ENCODE data around the gene RPUSD1.

Gene RPUSD1

DNA sequence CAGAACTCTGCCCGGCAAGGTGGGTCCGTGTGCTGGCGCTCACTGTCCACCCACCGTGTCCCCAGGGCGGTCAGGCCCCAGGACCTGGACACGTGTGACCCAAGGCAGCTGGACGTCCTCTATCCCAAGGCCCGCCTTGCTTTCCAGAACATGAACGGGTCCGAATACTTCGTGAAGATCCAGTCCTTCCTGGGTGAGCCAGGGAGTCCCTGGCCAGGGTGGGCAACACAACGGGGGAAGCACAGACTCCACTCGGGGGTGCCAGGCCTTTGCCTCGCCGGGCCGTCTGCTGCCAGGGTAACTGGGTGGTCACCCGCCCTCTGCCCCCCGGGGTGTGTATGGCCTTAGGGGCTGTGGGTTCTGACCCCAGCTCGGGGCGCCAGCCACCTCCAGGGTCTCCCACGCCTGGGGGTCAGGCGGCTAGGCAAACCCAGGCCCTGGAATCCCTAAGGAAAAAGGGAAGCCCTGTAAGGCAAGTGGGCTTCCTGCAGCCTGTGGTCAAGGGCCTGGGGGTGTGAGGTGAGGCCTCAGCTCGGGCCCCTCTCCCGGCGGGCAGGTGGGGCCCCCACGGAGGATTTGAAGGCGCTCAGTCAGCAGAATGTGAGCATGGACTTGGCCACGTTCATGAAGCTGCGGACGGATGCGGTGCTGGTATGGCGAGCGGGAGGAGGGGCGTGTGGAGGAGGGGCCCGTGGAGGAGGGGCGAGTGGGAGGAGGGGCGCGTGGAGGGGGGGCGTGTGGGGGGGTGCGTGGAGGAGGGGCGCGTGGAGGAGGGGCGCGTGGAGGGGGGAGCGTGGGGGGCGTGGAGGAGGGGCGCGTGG lies 21.2 kb downstream of the RPUSD1 start:
- peak; percentile 8 for DNase-seq (ENCODE audit: extremely low read depth, insufficient read length)
- H3K27me3 ChIP-seq (replicated peaks; ENCODE audit: control insufficient read depth, insufficient read depth, low read length), result no peaks in the 10 kb centered on the region
- H3K4me3 ChIP-seq (replicated peaks; ENCODE audit: low read depth, low read length), result no peak overlapping the region
- no peaks in the 10 kb centered on the region for H3K36me3 ChIP-seq (ENCODE audit: control insufficient read depth, insufficient read depth, low read length)
- TF ChIP-seq CTCF (IDR thresholded peaks at IDR 0.05; ENCODE audit: insufficient read depth, low read length, poor library complexity, severe bottlenecking), result no peak

GRCh38 chr16:766008-766819 lies 22.0 kb downstream of the RPUSD1 start:
- DNase-seq (ENCODE audit: extremely low read depth, insufficient read length), result no peak
- no peaks in the 10 kb centered on the region for H3K36me3 ChIP-seq (ENCODE audit: control insufficient read depth, insufficient read depth, low read length)
- no peak overlapping the region for H3K4me3 ChIP-seq (replicated peaks; ENCODE audit: low read depth, low read length)
- no peaks in the 10 kb centered on the region for H3K27me3 ChIP-seq (replicated peaks; ENCODE audit: control insufficient read depth, insufficient read depth, low read length)
- no peak for TF ChIP-seq CTCF (IDR thresholded peaks at IDR 0.05; ENCODE audit: insufficient read depth, low read length, poor library complexity, severe bottlenecking)

DNA sequence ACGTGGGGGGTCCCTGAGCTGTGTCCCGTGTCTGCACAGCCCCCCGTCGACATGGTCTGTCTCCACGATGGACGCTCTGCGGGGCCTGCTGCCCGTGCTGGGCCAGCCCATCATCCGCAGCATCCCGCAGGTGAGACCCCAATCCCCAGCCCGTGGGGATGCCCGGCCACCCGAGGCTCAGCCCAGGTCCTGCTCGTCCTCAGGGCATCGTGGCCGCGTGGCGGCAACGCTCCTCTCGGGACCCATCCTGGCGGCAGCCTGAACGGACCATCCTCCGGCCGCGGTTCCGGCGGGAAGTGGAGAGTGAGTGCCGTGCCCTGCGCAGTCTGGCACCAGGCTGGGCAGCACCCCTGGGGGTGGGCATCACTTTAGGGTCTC lies 22.7 kb downstream of the RPUSD1 start:
- no peak for TF ChIP-seq CTCF (IDR thresholded peaks at IDR 0.05; ENCODE audit: insufficient read depth, low read length, poor library complexity, severe bottlenecking)
- H3K36me3 ChIP-seq (ENCODE audit: control insufficient read depth, insufficient read depth, low read length), result no peaks in the 10 kb centered on the region

GRCh38 chr16:764848-765487 lies 23.2 kb downstream of the RPUSD1 start:
- peak; percentile 4 for DNase-seq (ENCODE audit: extremely low read depth, insufficient read length)

More for the DNA sequence above, 22.7 kb downstream of the RPUSD1 start:
- Histone ChIP-seq H3K4me3 (replicated peaks; ENCODE audit: low read depth, low read length) (no peak overlapping the region), H3K27me3 (replicated peaks; ENCODE audit: control insufficient read depth, insufficient read depth, low read length) (no peaks in the 10 kb centered on the region)
- no peak for DNase-seq (ENCODE audit: extremely low read depth, insufficient read length)

More at GRCh38 chr16:764848-765487, 23.2 kb downstream of the RPUSD1 start:
- no peaks in the 10 kb centered on the region for H3K36me3 ChIP-seq (ENCODE audit: control insufficient read depth, insufficient read depth, low read length)
- TF ChIP-seq CTCF (IDR thresholded peaks at IDR 0.05; ENCODE audit: insufficient read depth, low read length, poor library complexity, severe bottlenecking), result no peak
- no peaks in the 10 kb centered on the region for H3K27me3 ChIP-seq (replicated peaks; ENCODE audit: control insufficient read depth, insufficient read depth, low read length)
- H3K4me3 ChIP-seq (replicated peaks; ENCODE audit: low read depth, low read length), result no peak overlapping the region

All from GM06990 (cell line).